GM21529 (cell line): ENCODE data around the gene FAM222B.
"Not testable (repeated sequence)": the region's sequence is repeated elsewhere in the genome, so short reads cannot be mapped to it uniquely, and the experiment has no call there.

Source experiments
- ATAC-seq: cut with Tn5 transposase; IDR thresholded peaks from one replicate; pipeline ENCODE4 v1.9.1; 2021; ENCODE audit not compliant: unreplicated experiment

FAM222B gene

DNA sequence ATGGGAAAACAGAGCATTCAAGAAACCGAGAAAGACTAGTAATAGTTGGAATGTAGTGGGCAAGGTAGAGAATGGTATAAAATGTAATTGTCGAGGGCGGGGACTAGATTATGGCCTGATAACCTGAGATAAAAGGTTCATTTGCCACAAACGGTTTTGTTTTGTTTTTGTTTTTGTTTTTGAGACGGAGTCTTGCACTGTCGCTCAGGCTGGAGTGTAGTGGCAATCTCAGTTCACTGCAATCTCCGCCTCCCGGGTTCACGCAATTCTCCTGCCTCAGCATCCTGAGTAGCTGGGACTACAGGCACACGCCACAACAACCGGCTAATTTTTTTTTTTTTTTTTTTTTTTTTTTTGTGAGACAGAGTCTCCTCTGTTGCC is 112.7 kb downstream of the FAM222B start:
- ATAC-seq, result no peak

DNA sequence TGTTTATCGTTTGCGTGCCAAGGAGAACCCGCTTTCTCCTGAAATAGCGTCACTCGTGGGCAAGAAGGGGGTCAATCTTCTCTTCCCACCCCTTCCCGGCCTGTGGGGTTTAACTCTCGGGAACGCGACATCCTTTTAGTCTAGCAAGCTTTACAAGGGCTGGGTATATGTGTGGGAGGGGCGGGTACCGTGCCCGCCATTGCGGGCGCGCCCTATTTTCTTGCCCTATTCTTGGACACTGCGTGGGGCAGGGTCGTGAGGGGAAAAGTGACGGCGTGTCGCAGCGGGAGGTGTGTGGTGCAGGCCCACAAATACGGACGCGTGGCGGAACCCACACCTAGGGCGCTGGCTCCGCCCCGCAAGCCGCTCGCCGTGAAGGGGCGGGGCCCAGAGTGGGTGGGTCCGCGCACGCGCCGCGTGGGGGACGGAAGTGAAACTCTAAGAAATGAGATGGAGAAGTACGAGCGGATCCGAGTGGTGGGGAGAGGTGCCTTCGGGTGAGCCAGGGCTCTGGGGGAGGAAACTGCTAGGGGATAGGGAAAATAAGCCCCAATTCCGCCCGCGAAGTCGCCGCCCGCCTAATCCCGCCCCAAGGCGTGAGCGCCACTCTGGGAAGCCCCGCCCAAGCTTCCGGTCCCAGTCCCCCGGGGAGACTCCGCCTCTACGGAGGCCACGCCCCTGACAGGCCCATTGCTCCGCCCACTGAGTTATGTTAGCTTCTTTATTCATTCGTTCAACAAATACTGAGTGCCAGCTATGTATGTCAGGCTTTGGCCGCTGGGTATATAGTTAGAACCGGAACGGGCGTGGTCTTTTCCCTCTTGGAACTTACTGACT is 114.0 kb downstream of the FAM222B start, which contains the start of gene NEK8:
NEK8 (plus strand) TSS at position 425 of the 837 bp plus-strand sequence; CDS start at position 451, 26 bp downstream.
- peak; percentile 34 for ATAC-seq

GRCh38 chr17:28726627-28727491 is 115.7 kb downstream of the FAM222B start:
- peak; percentile 39 for ATAC-seq

DNA sequence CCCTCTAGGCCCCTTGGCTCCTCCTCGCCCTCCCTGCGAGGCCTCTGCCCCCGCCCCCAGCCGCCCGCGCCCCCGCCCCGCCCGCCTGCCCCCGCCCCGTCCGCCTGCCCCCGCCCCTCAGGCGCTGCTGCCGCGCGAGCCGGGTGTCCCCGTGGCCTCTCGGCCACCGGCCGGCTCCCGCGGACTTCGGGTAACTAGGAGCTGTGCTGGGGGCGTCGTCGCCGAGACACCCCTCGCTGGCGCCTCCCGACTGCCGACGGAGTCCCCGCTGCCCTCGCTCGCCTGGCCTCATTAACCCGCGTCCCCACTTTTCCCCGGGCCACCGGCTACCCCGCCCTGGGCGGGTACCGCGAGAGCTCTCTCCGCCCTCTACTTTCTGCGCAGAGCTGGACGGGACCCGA is 116.4 kb downstream of the FAM222B start, which contains the start of gene TLCD1:
TLCD1 (minus strand) TSS at position 8 of the 401 bp plus-strand sequence. CDS start 136 bp downstream, outside the sequence.
- ATAC-seq, result no peak

DNA sequence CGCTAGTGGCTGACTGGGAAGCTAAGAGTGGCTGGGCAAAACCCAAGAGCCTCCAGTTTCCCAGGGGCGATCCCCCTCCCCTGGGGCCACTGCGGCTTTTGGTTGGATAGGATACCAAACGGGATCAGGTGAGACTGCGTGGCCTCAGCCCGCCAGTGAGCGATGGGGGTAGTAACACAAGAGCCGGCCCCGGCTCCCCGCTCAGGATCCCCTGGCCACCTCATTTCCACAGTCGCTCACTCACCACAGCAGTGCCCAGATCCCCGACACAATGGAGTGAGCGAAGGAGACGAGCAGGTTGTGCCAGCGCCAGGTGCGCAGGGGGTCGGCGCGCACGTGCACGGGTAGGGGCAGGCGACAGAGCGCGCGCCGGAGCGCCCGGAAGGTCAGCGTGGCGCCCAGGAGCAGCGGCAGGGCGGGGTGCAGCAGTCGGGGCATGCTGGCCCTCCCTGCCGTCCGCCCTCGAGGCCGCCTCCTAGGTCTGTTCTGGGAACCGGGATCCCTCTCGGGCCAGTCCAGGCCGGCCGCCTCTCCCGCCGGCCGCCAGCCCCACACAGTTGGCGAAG is 116.8 kb downstream of the FAM222B start:
- ATAC-seq, result no peak

DNA sequence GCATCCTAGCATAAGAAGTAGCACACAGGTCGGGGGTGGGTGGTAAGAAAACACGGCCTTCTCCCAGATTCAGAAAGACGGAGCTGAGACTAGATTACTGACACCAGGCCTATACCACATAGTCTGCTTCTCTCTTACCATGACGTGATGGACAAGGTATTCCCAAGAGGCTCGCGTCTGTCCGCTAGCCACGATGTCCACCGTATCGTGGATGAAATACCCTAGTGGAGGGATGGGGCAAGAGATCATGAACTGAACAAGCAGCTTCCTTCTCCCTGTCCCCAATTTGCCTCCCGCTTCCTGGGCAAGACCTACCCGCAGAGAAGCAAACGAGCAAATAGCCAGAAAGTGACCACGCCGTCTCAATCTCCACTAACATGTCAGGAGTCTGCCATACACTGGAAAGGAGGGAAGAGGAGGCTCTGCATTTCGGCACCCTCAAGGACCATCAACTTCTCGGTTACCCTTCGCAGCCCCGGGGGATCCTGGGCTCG is 117.4 kb downstream of the FAM222B start:
- no peak for ATAC-seq

DNA sequence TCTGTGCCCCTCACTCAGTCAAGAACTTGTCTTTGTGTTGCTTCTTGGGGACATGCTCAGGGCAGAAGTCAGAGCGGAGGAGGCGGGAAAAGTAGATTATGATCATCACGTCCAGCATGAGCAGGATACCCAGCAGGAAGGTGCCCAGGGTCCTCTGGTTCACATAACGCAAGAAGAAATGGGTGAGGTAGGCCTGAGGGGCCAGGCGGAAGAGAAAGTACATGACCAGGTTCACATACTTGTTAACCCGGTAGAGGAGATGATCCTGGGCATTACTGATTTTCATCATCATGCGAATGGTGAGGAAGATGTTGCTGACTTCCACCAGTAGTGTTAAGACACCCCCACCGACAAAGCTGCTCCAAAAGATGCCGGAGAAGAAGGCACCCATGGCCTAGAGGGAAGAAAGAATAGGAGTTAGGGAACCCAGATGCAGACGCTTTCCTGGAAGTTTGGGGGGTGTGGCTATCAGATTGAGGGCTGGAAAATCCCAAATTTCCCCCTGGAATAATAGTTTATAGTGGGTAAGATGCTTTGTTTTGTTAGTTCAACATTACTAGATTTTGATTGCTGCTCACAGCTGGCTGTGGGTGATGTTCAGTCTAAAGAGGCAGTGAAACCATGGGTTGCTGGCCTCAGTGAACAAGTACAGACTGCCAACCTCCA is 118.0 kb downstream of the FAM222B start:
- ATAC-seq, result no peak

DNA sequence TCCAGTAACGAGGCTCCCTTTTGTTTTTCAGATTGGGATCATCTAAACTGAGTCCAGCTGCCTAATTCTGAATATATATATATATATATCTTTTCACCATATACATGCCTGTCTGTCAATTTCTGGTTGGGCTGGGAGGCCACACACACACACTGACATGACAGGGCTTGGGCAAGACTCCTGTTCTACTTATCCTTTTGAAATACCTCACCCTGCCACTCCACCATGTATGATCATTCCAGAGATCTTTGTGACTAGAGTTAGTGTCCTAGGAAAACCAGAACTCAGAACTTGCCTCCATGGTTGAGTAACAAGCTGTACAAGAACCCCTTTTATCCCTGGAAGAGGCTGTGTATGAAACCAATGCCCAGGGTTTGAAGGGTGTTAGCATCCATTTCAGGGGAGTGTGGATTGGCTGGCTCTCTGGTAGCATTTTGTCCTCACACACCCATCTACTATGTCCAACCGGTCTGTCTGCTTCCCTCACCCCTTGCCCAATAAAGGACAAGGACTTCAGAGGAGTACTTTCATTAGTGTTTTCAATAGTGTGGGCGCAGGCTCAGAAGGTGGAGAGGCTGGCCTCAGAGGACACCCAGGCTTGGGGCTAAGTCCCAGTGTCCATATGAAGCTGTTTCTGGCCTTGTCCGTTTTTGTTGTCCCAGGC is 118.6 kb downstream of the FAM222B start:
- ATAC-seq, result not testable (repeated sequence)

- ATAC-seq, result no peak
Measured at GRCh38 chr17:28723159-28723835, 119.3 kb downstream of the FAM222B start.

- ATAC-seq, result no peak
Measured at GRCh38 chr17:28722417-28723158, 120.0 kb downstream of the FAM222B start.

- not testable (repeated sequence) for ATAC-seq
Measured at GRCh38 chr17:28720997-28721329, 121.6 kb downstream of the FAM222B start.

- ATAC-seq, result no peak
Measured at GRCh38 chr17:28720247-28720996, 122.2 kb downstream of the FAM222B start.

DNA sequence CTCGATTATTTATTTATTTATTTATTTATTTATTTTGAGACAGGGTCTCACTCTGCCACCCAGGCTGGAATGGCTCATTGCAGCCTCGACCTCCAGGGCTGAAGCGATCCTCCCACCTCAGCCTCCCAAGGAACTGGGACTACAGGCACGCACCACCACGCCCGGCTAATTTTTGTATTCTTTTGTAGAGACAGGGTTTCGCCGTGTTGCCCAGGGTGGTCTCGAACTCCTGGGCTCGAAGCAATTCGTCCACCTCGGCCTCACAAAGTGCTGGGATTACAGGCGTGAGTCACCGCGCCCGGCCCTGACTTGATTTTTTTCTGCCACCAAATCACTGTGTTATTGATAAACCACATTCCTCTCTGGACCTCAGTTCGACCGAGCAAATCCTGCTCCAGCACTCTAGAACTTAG is 123.6 kb downstream of the FAM222B start:
- ATAC-seq, result no peak

- no peak for ATAC-seq
Measured at GRCh38 chr17:28718333-28719020, 124.1 kb downstream of the FAM222B start.

- ATAC-seq, result no peak
Measured at GRCh38 chr17:28717578-28718332, 124.8 kb downstream of the FAM222B start, which contains the start of gene RAB34. Gene RAB34, minus strand, starts transcription at chr17:28717868. Its CDS starts 602 bp downstream, at chr17:28717266.

DNA sequence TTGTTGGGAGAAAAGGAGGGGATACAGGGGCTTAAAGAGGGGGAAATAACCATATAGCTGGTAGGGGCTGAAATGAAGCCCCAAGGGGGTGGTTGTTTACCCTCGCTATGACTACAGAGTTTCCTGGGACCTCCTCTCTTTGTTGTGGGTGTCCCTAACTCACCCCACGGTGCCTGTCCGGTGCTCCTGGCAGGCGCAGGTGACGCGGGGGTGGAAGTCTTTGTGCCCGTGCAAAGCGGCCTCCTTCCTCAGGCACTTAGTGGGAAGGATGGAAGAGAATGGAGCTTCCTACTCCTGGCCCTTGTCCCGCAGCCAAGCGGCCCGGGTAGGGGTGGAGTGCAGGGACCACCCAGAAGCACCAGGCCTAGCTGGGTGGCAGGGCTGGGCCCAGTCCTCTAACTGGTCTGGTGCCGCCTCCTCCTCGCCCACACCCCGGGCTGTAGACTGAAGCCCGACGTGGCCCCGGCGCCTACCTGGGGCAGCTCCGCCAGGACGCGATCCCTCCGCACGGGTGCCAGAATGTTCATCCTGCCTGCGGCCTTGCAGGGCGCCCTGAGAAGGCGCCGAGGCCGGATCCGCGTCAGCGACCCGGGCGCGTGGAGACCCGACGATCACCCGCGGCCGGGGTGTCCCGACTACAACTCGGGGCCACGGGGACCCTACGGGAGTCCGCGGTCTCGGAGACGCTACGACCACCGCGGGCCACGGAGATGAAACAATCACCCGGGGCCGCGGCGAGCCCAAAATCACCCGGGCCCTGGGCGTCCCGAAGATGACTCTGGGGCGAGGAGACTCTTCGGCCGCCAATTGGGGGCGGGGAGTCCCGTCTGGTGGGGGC is 125.6 kb downstream of the FAM222B start:
- ATAC-seq, result no peak
